K562 (cell line): ENCODE results near the gene SPAG16. TPM values are rescaled to one million over a fixed set of nuclear protein-coding genes. Genes with fewer than 3 reads are reported as not detected.

Source experiments
- CREM ChIP-seq: IDR thresholded peaks from 2 replicates; pipeline ENCODE4 v1.6.1; 2014; ENCODE audit warnings: antibody characterized with exemption, low read depth
- GTF2F1 ChIP-seq: IDR thresholded peaks from 2 replicates; pipeline ENCODE4 v1.6.1; 2011; ENCODE audit warnings: low read depth, low read length, improper control_type of control experiment
- PCBP2 ChIP-seq: fragments of 200-400 bp; formaldehyde crosslinking; IDR thresholded peaks from 2 replicates; pipeline ENCODE4 v1.6.1; 2018; ENCODE audit warnings: low read length, low read depth, mild to moderate bottlenecking, moderate library complexity; ENCODE audit not compliant: poor library complexity, severe bottlenecking
- POLR2AphosphoS2 ChIP-seq: IDR thresholded peaks from 2 replicates; pipeline ENCODE4 v1.6.1; 2012; ENCODE audit warnings: low read length, improper control_type of control experiment
- SMARCA5 ChIP-seq: fragments of 450-650 bp; IDR thresholded peaks from 2 replicates; pipeline ENCODE4 v1.6.1; 2016
- ZBTB7A ChIP-seq: IDR thresholded peaks from 2 replicates; pipeline ENCODE4 v1.6.1; 2011; ENCODE audit warnings: low read depth, mild to moderate bottlenecking, low read length, moderate library complexity, borderline replicate concordance; ENCODE audit not compliant: control insufficient read depth
- ZNF143 ChIP-seq: sonication (generic); formaldehyde crosslinking; IDR thresholded peaks from 2 replicates; pipeline ENCODE4 v1.9.0; 2022; ENCODE audit warnings: mild to moderate bottlenecking, missing genetic modification reagents
- polyA plus RNA-seq, 8 experiments: library from polyadenylated mRNA; depleted of rRNA in 4 of 8; stranded (reverse) in 5 of 8; unstranded in 3 of 8; fragments of >200 nt; fragmentation: Nextera tagmentation in 2 of 8; fragmentation: Illumina TruSeq in 1 of 8; extraction: Ambion mirVana in 2 of 8; extraction: Trizol in 1 of 8; gene quantifications; 2 replicates each; pipeline versions ENCODE4 v1.2.1 to v1.2.3, GENCODE V29; 2011 to 2014; ENCODE audit warnings: inconsistent platforms in 1 of 8, missing spikeins in 1 of 8
- total RNA-seq, 7 experiments: library from RNA; depleted of rRNA in 6 of 7; stranded (reverse); fragments of >200 nt in 6 of 7; fragmentation: Illumina TruSeq in 2 of 7; extraction: Trizol in 2 of 7; gene quantifications; 2 replicates each; pipeline versions ENCODE4 v1.2.1 to v1.2.3, GENCODE V29; 2011 to 2021; ENCODE audit warnings: low replicate concordance in 1 of 7
- TF ChIP-seq, protein P1 (sequence below): sonication (generic); formaldehyde crosslinking; IDR thresholded peaks from 2 replicates; pipeline ENCODE4 v1.4.0; 2020; ENCODE audit warnings: mild to moderate bottlenecking, missing genetic modification reagents
- TF ChIP-seq, protein P2 (sequence below): sonication (generic); formaldehyde crosslinking; IDR thresholded peaks from 2 replicates; pipeline ENCODE4 v1.8.1; 2022; ENCODE audit warnings: missing genetic modification reagents
- TF ChIP-seq, protein P3 (sequence below): sonication (generic); formaldehyde crosslinking; IDR thresholded peaks from 2 replicates; pipeline ENCODE4 v1.9.0; 2022; ENCODE audit warnings: mild to moderate bottlenecking, missing genetic modification reagents
- TF ChIP-seq, protein P4 (sequence below): IDR thresholded peaks from 2 replicates; pipeline ENCODE4 v1.6.1; 2014; ENCODE audit warnings: antibody characterized with exemption
- TF ChIP-seq, protein P5 (sequence below): fragments of 450-650 bp; IDR thresholded peaks from 2 replicates; pipeline ENCODE4 v1.6.1; 2016
- TF ChIP-seq, protein P6 (sequence below): fragments of 200-800 bp; sonication (Bioruptor generic); IDR thresholded peaks from 2 replicates; pipeline ENCODE4 v1.6.1; 2017; ENCODE audit warnings: missing genetic modification characterization, missing compliant biosample characterization
- TF ChIP-seq, protein P7 (sequence below): IDR thresholded peaks from 2 replicates; pipeline ENCODE4 v1.6.1; 2012; ENCODE audit warnings: low read depth, low read length, improper control_type of control experiment, borderline replicate concordance

The SPAG16 gene
- total and polyA plus RNA-seq, 9 of the 15 experiments (the other 6 are each of a cell fraction or from before 2014, with no cell fraction given) = 0.98 to 5.9 (median 3.5) TPM

DNA sequence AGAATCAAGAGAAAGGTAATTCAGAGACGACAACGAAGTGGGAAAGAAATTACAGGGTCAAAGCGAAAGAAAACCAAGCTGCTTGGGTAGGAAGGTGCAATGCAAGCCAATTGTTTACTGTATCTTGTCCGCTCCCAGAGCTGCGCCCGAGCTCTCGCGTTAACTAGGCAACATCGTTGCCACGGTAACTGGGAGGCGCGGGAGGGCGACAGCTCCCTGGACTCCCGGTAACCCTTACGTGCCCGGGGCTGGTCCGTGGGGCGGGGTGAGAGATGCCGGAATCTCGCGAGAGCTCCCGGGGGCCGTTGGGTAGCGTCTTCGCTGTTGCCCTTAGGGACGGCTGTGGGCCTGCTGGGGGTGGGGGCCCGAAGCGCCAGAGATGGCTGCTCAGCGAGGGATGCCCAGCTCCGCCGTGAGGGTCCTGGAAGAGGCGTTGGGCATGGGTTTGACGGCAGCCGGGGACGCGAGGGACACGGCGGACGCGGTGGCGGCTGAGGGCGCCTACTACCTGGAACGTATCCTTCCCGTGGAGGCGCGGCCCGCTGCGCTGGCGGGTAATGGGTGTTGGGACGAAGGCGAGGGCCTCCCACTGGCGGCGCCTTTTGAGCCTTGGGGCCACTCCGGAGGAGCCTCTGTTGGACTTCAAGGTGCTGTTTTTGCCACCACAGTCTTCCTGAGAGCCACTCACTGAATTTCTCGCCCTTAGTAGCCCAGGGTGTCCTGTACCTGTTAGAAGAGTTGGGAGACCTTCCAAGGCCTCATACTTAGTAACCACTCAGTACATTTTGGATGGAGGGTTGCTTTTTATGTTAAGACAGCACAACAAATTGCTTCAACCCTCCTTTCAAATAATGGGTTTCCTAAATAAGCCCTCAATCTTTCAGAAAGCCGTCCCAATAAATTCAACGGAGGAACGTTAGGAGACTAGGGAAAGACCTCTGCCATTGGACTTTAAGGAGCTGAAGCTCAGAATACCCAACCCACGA is at the start of gene SPAG16 (continued):
- TF ChIP-seq, protein P1, sequence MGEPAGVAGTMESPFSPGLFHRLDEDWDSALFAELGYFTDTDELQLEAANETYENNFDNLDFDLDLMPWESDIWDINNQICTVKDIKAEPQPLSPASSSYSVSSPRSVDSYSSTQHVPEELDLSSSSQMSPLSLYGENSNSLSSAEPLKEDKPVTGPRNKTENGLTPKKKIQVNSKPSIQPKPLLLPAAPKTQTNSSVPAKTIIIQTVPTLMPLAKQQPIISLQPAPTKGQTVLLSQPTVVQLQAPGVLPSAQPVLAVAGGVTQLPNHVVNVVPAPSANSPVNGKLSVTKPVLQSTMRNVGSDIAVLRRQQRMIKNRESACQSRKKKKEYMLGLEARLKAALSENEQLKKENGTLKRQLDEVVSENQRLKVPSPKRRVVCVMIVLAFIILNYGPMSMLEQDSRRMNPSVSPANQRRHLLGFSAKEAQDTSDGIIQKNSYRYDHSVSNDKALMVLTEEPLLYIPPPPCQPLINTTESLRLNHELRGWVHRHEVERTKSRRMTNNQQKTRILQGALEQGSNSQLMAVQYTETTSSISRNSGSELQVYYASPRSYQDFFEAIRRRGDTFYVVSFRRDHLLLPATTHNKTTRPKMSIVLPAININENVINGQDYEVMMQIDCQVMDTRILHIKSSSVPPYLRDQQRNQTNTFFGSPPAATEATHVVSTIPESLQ (CRISPR knock-in tag) = no peak
- TF ChIP-seq CREM (no peak), SMARCA5 (no peak), PCBP2 (no peak), POLR2AphosphoS2 (no peak), GTF2F1 (no peak), ZBTB7A (no peak), ZNF143 (CRISPR knock-in tag) (no peak)
- TF ChIP-seq, protein P2, sequence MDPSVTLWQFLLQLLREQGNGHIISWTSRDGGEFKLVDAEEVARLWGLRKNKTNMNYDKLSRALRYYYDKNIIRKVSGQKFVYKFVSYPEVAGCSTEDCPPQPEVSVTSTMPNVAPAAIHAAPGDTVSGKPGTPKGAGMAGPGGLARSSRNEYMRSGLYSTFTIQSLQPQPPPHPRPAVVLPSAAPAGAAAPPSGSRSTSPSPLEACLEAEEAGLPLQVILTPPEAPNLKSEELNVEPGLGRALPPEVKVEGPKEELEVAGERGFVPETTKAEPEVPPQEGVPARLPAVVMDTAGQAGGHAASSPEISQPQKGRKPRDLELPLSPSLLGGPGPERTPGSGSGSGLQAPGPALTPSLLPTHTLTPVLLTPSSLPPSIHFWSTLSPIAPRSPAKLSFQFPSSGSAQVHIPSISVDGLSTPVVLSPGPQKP (CRISPR knock-in tag) = no peak
- TF ChIP-seq, protein P3, sequence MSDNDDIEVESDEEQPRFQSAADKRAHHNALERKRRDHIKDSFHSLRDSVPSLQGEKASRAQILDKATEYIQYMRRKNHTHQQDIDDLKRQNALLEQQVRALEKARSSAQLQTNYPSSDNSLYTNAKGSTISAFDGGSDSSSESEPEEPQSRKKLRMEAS (CRISPR knock-in tag) = no peak
- TF ChIP-seq, protein P4, sequence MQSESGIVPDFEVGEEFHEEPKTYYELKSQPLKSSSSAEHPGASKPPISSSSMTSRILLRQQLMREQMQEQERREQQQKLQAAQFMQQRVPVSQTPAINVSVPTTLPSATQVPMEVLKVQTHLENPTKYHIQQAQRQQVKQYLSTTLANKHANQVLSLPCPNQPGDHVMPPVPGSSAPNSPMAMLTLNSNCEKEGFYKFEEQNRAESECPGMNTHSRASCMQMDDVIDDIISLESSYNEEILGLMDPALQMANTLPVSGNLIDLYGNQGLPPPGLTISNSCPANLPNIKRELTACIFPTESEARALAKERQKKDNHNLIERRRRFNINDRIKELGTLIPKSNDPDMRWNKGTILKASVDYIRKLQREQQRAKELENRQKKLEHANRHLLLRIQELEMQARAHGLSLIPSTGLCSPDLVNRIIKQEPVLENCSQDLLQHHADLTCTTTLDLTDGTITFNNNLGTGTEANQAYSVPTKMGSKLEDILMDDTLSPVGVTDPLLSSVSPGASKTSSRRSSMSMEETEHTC = no peak
- TF ChIP-seq, protein P5, sequence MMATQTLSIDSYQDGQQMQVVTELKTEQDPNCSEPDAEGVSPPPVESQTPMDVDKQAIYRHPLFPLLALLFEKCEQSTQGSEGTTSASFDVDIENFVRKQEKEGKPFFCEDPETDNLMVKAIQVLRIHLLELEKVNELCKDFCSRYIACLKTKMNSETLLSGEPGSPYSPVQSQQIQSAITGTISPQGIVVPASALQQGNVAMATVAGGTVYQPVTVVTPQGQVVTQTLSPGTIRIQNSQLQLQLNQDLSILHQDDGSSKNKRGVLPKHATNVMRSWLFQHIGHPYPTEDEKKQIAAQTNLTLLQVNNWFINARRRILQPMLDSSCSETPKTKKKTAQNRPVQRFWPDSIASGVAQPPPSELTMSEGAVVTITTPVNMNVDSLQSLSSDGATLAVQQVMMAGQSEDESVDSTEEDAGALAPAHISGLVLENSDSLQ = no peak
- TF ChIP-seq, protein P6, sequence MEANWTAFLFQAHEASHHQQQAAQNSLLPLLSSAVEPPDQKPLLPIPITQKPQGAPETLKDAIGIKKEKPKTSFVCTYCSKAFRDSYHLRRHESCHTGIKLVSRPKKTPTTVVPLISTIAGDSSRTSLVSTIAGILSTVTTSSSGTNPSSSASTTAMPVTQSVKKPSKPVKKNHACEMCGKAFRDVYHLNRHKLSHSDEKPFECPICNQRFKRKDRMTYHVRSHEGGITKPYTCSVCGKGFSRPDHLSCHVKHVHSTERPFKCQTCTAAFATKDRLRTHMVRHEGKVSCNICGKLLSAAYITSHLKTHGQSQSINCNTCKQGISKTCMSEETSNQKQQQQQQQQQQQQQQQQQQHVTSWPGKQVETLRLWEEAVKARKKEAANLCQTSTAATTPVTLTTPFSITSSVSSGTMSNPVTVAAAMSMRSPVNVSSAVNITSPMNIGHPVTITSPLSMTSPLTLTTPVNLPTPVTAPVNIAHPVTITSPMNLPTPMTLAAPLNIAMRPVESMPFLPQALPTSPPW (CRISPR knock-in tag) = peak; percentile 85
- TF ChIP-seq, protein P7, sequence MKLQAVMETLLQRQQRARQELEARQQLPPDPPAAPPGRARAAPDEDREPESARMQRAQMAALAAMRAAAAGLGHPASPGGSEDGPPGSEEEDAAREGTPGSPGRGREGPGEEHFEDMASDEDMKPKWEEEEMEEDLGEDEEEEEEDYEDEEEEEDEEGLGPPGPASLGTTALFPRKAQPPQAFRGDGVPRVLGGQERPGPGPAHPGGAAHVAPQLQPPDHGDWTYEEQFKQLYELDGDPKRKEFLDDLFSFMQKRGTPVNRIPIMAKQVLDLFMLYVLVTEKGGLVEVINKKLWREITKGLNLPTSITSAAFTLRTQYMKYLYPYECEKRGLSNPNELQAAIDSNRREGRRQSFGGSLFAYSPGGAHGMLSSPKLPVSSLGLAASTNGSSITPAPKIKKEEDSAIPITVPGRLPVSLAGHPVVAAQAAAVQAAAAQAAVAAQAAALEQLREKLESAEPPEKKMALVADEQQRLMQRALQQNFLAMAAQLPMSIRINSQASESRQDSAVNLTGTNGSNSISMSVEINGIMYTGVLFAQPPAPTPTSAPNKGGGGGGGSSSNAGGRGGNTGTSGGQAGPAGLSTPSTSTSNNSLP = no peak
